Measurements from ENCODE around the gene UGT2B10. TPM values are rescaled to one million over a fixed set of nuclear protein-coding genes. Genes with fewer than 3 reads are reported as not detected.

The UGT2B10 gene
- polyA plus RNA-seq, 1 donor from 2014 or later = not detected

DNA sequence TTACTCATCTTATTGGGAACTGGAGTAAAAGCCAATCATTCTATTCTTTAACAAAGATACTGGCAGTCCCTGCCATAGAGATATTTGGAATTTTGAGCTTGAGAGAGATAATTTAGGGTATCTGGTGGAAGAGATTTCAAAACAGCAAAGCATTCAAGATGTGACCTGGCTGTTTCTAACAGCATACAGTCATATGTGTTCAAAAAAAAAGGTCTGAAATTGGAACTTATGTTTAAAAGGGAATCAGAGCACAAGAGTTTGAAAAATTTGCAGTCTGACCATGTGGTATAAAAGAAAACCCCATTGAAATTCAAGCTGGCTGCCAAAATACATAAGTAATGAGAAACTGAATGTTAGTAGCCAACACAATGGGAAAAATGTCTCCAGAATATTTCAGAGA, 42.2 kb downstream of the UGT2B10 start:
- H3K27ac Mint-ChIP-seq = no peak overlapping the region
- H3K27me3 Mint-ChIP-seq = no peaks in the 10 kb centered on the region
- H3K9me3 Mint-ChIP-seq = peaks cover 0 to 14% (median 4%) of the 10 kb centered on the region in 3 donors
- no peaks in the 10 kb centered on the region for H3K4me1 Mint-ChIP-seq
- H3K4me3 Mint-ChIP-seq = no peak overlapping the region
- no peaks in the 10 kb centered on the region for H3K36me3 Mint-ChIP-seq

DNA sequence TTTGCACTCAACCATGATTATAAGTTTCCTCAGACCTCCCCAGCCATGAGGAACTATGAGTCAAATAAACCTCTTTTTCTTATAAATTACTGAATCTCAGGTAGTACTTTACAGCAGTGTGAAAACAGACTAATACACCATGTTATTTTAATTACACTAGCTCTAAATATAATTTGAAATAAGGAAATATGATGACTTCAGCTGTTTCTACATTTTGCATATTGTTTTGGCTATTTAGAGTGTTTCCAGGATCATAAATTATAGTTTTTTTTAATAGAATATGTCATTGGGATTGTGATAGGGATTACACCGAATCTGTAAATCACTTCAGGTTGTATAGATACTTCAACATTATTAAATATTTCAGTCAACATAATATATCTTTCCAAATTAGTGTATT, 43.9 kb downstream of the UGT2B10 start:
- Mint-ChIP-seq H3K9me3 (peaks cover 0 to 14% (median 3%) of the 10 kb centered on the region in 3 donors), H3K27ac (no peak overlapping the region), H3K27me3 (no peaks in the 10 kb centered on the region), H3K4me1 (peaks cover 0 to 3% (median 1%) of the 10 kb centered on the region in 3 donors), H3K4me3 (no peak overlapping the region), H3K36me3 (no peaks in the 10 kb centered on the region)

- H3K27ac Mint-ChIP-seq = no peak overlapping the region
- H3K27me3 Mint-ChIP-seq = no peaks in the 10 kb centered on the region
- H3K4me3 Mint-ChIP-seq = no peak overlapping the region
- peaks cover 0 to 3% (median 1%) of the 10 kb centered on the region in 3 donors for H3K4me1 Mint-ChIP-seq
- H3K36me3 Mint-ChIP-seq = no peaks in the 10 kb centered on the region
- H3K9me3 Mint-ChIP-seq = peaks cover 0 to 14% (median 3%) of the 10 kb centered on the region in 3 donors
Observed at GRCh38 chr4:68861057-68861456, 45.3 kb downstream of the UGT2B10 start.

DNA sequence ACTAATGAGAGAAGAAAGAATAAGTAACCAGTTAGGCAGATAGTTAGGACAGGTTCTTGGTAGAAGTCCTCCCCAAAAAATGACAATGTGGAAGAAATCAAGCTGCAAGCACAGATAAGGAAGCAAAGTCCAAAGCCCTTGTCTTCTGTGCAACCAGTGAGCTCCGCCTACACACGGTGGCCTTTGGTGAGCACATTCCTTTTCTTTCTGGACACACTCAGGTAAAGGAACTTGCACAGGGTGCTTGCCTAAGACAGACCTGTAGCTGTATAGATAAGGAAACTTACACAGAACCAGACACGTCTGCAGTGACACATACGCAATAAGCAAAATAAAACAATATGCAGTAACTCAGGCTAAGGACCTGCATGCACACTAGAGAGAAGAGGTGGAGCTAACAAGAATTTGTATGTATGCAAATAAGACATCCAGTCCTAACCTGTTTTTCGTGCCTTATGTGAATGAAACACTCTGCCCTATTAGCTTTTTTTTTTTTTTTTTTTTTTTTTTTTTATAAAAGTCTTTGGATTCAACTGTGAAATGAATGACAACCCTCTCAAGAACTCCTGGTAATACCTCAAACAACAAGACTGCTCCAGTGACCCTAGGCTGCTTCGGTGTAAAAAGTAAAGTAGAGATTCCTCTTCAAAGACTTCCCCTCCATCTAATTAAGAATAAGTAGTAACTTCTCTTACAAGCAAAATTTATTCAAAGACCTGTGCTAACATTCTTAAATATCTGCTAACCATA, 48.8 kb downstream of the UGT2B10 start:
- Mint-ChIP-seq H3K9me3 (peaks cover 0 to 2% (median 0%) of the 10 kb centered on the region in 3 donors), H3K27me3 (no peaks in the 10 kb centered on the region), H3K27ac (peak overlapping the region in 1 of 3 donors; percentile 65), H3K4me3 (no peak overlapping the region), H3K4me1 (peaks cover 0 to 3% (median 1%) of the 10 kb centered on the region in 3 donors), H3K36me3 (no peaks in the 10 kb centered on the region)

DNA sequence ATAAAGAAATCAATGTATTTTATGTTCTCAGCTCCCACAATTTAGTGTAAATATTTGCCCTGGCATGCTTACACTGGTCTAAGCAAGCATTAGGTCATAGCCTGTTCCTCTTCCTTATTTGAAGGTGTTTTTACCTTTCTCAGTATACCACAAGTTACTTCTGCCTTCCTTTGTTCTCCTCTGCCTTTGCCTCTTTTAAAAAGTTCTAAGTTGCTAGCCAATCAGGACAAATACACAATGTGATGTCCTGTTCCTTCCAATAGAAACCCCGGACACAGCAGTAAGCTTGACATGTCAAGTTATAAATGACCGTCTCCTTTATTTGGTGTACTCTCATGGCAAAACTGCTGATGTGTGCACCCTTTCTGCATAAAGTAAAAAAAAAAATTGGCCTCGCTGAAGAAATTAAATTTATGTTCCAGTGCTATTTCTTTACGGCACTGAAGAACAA, 49.4 kb downstream of the UGT2B10 start:
- Mint-ChIP-seq H3K4me1 (peaks cover 0 to 3% (median 1%) of the 10 kb centered on the region in 3 donors), H3K36me3 (no peaks in the 10 kb centered on the region), H3K4me3 (no peak overlapping the region), H3K27ac (no peak overlapping the region), H3K9me3 (peaks cover 0 to 2% (median 0%) of the 10 kb centered on the region in 3 donors), H3K27me3 (no peaks in the 10 kb centered on the region)

GRCh38 chr4:68865760-68866159, 50.0 kb downstream of the UGT2B10 start:
- Mint-ChIP-seq H3K27ac (no peak overlapping the region), H3K9me3 (peaks cover 0 to 2% (median 0%) of the 10 kb centered on the region in 3 donors), H3K4me3 (no peak overlapping the region), H3K4me1 (peaks cover 0 to 3% (median 1%) of the 10 kb centered on the region in 3 donors), H3K36me3 (no peaks in the 10 kb centered on the region), H3K27me3 (no peaks in the 10 kb centered on the region)

DNA sequence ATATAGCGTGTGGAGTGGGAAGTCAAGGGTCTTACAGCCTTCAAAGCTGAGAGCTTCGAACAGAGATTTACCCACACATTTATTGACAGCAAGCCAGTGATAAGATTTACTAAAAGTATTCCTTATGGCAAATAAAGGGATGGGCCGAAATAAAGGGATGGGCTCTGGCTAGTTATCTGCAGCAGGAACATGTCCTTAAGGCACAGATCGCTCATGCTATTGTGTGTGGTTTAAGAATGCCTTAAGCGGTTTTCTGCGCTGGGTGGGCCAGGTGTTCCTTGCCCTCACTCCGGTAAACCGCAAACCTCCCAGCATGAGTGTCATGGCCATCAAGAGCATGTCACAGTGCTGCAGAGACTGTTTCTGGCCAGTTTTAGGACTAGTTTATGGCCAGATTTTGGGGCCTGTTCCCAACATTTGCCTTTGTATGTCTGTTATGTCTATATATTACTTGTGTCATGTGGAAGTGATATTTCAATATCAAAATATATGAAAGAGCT, 53.5 kb downstream of the UGT2B10 start:
- Mint-ChIP-seq H3K27ac (no peak overlapping the region), H3K27me3 (no peaks in the 10 kb centered on the region), H3K4me3 (no peak overlapping the region), H3K36me3 (no peaks in the 10 kb centered on the region), H3K4me1 (peaks cover 0 to 2% (median 1%) of the 10 kb centered on the region in 3 donors), H3K9me3 (peaks cover 0 to 2% (median 0%) of the 10 kb centered on the region in 3 donors)

DNA sequence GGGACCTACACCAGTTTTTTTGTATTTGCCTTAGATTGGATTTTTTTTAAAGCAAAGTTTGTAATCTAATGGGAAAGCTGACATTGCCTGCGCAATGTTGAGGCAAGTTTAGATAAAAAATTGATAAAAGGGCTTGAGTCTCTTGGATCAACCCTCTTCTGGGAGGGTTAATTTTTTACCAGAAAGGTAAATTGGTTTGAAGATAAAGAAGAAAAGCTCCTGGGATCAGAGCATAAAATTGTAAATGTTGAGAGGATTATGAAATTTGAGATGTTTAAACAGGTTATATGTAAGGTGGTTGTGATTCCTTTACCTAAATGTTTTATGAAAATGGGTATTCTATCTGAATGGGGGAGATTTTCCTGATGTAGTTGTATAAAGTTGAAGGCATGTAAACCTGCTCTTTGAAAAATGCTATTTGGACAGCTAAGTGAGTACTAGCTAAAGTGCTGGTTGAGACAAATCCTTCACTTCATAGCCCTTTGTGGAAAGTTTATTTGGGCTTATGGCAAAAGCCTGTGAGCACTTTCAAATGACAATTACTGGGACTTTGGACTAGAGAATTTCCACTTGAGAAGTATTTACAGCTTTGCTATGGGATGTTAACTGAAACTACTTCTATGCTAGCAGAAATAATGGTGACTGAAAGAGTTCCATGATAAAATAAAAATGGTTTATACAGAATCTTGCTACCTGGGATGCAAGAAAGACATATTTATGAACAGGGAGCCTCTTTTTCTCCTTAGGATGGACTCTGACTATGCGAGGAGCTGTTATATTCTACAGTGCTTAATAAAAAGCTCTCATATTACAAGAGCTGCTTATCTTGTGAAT, 56.2 kb downstream of the UGT2B10 start:
- no peaks in the 10 kb centered on the region for H3K4me1 Mint-ChIP-seq
- no peaks in the 10 kb centered on the region for H3K27me3 Mint-ChIP-seq
- H3K36me3 Mint-ChIP-seq = no peaks in the 10 kb centered on the region
- no peak overlapping the region for H3K4me3 Mint-ChIP-seq
- no peak overlapping the region for H3K27ac Mint-ChIP-seq
- H3K9me3 Mint-ChIP-seq = peaks cover 0 to 2% (median 0%) of the 10 kb centered on the region in 3 donors

- H3K27me3 Mint-ChIP-seq = no peaks in the 10 kb centered on the region
Observed at GRCh38 chr4:68872643-68873502, 57.1 kb downstream of the UGT2B10 start.

DNA sequence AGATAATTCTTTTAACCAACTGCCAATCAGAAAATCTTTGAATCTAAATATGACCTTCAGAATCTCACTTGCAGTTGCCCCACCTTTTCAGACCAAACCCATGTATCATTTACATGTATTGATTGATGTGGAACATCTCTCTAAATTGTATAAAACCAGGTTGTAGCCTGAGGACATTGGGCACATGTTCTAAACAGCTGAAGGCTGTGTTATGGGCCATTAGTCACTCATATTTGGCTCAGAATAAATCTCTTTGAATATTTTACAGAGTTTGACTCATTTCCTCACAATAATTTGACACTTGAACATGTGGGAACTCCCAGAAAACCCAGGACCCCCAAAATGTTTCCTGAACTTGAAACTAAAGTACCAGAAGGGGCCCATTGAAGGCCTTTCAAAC, 58.7 kb downstream of the UGT2B10 start:
- no peak overlapping the region for H3K4me3 Mint-ChIP-seq
- H3K4me1 Mint-ChIP-seq = no peaks in the 10 kb centered on the region
- H3K27ac Mint-ChIP-seq = no peak overlapping the region
- no peaks in the 10 kb centered on the region for H3K9me3 Mint-ChIP-seq
- no peaks in the 10 kb centered on the region for H3K36me3 Mint-ChIP-seq
- no peaks in the 10 kb centered on the region for H3K27me3 Mint-ChIP-seq

More at GRCh38 chr4:68872643-68873502, 57.1 kb downstream of the UGT2B10 start:
- H3K36me3 Mint-ChIP-seq = no peaks in the 10 kb centered on the region
- no peaks in the 10 kb centered on the region for H3K9me3 Mint-ChIP-seq
- H3K4me3 Mint-ChIP-seq = no peak overlapping the region
- no peak overlapping the region for H3K27ac Mint-ChIP-seq
- H3K4me1 Mint-ChIP-seq = no peaks in the 10 kb centered on the region

- H3K27ac Mint-ChIP-seq = no peak overlapping the region
- no peaks in the 10 kb centered on the region for H3K36me3 Mint-ChIP-seq
- no peak overlapping the region for H3K4me3 Mint-ChIP-seq
- H3K4me1 Mint-ChIP-seq = no peaks in the 10 kb centered on the region
- H3K9me3 Mint-ChIP-seq = no peaks in the 10 kb centered on the region
- H3K27me3 Mint-ChIP-seq = no peaks in the 10 kb centered on the region
Observed at GRCh38 chr4:68877555-68877954, 61.8 kb downstream of the UGT2B10 start.

GRCh38 chr4:68878048-68878447, 62.3 kb downstream of the UGT2B10 start:
- Mint-ChIP-seq H3K36me3 (no peaks in the 10 kb centered on the region), H3K9me3 (no peaks in the 10 kb centered on the region), H3K4me1 (no peaks in the 10 kb centered on the region), H3K27ac (no peak overlapping the region), H3K27me3 (no peaks in the 10 kb centered on the region), H3K4me3 (no peak overlapping the region)
